ENCODE results near the gene SCOC.

- TF ChIP-seq, protein P1, sequence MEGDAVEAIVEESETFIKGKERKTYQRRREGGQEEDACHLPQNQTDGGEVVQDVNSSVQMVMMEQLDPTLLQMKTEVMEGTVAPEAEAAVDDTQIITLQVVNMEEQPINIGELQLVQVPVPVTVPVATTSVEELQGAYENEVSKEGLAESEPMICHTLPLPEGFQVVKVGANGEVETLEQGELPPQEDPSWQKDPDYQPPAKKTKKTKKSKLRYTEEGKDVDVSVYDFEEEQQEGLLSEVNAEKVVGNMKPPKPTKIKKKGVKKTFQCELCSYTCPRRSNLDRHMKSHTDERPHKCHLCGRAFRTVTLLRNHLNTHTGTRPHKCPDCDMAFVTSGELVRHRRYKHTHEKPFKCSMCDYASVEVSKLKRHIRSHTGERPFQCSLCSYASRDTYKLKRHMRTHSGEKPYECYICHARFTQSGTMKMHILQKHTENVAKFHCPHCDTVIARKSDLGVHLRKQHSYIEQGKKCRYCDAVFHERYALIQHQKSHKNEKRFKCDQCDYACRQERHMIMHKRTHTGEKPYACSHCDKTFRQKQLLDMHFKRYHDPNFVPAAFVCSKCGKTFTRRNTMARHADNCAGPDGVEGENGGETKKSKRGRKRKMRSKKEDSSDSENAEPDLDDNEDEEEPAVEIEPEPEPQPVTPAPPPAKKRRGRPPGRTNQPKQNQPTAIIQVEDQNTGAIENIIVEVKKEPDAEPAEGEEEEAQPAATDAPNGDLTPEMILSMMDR (IDR thresholded peaks at IDR 0.05; ENCODE audit: insufficient read depth, low read depth, low read length) = no peak
- TF ChIP-seq EZH2 (IDR thresholded peaks at IDR 0.05; ENCODE audit: insufficient read depth, low read length) = no peak
Observed at GRCh38 chr4:140333523-140333922, 39.9 kb upstream of the SCOC start.
